Coronary artery (tissue), 2 donors: ENCODE data around the gene EHD4.

Source experiments
- DNase-seq: peaks from one replicate; pipeline ENCODE4 v3.0.0-alpha.2; 2017; ENCODE audit warnings: low spot score
- H3K27ac ChIP-seq, 2 donors: fragments of 200-600 bp; sonication (generic); one replicate each; pipeline ENCODE4 v1.5.1; 2016 to 2019
- H3K4me3 ChIP-seq: fragments of 200-600 bp; sonication (generic); 2 replicates; pipeline ENCODE4 v1.5.1; 2016; ENCODE audit warnings: mild to moderate bottlenecking, moderate library complexity
- TF ChIP-seq, protein P1 (sequence below): fragments of 200-600 bp; sonication (generic); IDR thresholded peaks from one replicate; pipeline ENCODE4 v1.5.1; 2019; ENCODE audit warnings: antibody characterized with exemption

Gene EHD4

DNA sequence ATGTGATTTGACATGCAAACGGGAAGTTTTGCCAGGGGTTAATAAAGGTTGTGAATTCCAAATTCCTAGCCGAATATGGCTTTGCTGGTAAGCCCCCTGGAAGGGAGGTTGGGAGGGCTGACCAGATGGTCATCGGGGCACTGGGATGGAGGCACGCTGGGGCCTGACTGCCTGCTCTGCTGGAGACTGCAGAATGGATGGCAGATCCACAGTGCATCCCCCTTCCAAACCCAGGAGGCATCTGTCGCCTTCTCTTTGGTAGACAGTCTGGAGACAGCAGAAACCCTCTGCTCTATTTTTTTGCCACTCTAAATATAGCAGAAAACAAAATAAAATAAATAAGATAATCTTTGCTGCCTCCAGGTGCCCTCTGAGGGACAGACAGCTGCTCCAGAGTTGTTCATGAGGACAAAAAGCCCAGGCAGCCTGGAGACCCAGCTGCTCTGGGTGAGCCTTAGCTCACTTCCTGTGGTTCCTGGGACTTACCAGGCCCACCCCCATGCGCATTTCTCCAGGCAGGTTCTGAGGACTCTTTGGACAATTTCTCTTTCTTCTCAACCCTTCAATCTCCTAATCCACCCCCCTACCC lies 72.4 kb downstream of the EHD4 start:
- H3K27ac ChIP-seq, result no peak overlapping the region
- TF ChIP-seq, protein P1, sequence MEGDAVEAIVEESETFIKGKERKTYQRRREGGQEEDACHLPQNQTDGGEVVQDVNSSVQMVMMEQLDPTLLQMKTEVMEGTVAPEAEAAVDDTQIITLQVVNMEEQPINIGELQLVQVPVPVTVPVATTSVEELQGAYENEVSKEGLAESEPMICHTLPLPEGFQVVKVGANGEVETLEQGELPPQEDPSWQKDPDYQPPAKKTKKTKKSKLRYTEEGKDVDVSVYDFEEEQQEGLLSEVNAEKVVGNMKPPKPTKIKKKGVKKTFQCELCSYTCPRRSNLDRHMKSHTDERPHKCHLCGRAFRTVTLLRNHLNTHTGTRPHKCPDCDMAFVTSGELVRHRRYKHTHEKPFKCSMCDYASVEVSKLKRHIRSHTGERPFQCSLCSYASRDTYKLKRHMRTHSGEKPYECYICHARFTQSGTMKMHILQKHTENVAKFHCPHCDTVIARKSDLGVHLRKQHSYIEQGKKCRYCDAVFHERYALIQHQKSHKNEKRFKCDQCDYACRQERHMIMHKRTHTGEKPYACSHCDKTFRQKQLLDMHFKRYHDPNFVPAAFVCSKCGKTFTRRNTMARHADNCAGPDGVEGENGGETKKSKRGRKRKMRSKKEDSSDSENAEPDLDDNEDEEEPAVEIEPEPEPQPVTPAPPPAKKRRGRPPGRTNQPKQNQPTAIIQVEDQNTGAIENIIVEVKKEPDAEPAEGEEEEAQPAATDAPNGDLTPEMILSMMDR, result no peak
- H3K4me3 ChIP-seq, result no peak overlapping the region
- DNase-seq, result no peak

DNA sequence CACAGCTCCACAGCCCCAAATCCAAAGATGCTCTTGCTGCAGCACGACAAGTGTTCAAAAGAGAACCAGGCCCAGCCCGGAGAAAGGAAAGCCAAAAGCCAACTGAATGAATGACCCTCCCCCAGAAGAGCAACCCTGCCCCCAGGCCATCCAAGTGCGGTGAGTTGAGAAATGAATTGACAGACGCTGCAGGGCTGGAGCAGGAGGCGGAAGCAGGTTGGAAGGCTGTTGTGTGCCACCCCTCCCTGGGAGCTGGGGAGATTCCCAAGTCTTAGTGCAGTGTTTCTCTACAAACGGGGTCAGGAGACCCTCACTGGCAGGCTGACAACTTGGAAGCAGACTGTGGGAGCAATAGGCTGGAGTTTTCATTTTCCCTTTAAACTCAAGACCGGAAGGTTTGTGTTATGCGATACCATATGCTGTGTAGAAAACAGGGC lies 75.0 kb downstream of the EHD4 start:
- no peak overlapping the region for H3K27ac ChIP-seq
- TF ChIP-seq, protein P1, result no peak
- no peak overlapping the region for H3K4me3 ChIP-seq
- no peak for DNase-seq

DNA sequence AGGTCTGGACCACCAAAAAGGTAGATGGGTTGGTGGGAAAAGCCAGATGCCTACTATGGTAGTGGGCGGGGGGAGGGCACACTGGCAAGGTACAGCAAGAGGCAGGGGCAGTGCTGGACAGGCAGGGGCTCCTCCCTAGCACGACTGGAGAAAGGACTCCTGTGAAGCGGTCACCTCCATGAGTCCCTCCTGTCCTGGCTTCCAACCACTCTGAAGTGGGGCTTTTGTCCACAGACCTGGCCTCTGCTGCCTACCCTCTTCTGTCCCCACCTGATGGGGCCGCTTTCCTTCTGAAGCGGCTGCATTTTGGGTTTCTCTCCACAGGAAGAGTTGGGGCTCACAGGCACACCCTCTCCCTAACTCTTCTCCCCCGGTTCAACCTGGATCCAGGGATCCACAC lies 75.8 kb downstream of the EHD4 start:
- H3K27ac ChIP-seq, result no peak overlapping the region
- TF ChIP-seq, protein P1, result no peak
- DNase-seq, result no peak

DNA sequence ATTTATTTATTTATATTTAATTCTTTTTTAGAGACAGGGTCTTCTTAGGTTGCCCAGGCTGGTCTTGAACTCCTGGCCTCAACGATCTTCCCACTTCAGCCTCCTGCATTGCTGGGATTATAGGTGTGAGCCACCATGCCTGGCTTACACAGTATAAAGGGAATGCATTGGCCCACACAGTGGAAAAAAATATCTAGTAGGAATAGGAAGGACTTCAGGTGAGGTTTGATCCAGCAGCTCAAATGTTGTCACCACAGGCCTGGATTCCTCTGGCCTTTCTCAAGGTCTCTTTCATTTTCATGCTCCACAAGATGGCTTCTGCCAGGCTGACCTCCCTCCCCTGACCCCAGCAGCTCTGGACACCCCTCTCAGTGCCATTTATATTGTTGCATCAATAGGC lies 76.4 kb downstream of the EHD4 start:
- DNase-seq, result no peak
- Histone ChIP-seq H3K27ac (no peak overlapping the region), H3K4me3 (no peak overlapping the region)
- TF ChIP-seq, protein P1, result no peak

More for the DNA sequence above, 75.8 kb downstream of the EHD4 start:
- H3K4me3 ChIP-seq, result no peak overlapping the region

DNA sequence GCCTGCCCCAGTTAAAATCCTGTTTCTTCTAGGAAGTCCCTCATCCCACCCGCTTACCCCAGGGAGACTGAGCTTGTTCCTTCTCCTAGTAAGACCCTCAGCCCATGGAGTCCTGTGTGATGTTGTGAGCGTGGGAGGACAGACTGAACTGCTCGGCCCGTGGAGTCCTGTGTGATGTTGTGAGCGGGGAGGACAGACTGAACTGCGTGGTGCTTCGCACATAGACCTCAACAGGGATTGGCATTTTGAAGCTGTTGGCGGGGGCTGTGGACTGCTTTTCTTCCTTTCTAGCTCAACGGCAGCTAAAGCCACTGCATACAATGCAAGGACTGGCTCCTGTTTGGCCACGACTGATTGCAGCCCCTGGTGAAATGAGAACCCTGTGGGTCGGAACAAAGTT lies 76.9 kb downstream of the EHD4 start:
- H3K4me3 ChIP-seq, result no peak overlapping the region
- peak overlapping the region in 1 of 2 donors; percentile 78 for H3K27ac ChIP-seq
- TF ChIP-seq, protein P1, result no peak
- no peak for DNase-seq

DNA sequence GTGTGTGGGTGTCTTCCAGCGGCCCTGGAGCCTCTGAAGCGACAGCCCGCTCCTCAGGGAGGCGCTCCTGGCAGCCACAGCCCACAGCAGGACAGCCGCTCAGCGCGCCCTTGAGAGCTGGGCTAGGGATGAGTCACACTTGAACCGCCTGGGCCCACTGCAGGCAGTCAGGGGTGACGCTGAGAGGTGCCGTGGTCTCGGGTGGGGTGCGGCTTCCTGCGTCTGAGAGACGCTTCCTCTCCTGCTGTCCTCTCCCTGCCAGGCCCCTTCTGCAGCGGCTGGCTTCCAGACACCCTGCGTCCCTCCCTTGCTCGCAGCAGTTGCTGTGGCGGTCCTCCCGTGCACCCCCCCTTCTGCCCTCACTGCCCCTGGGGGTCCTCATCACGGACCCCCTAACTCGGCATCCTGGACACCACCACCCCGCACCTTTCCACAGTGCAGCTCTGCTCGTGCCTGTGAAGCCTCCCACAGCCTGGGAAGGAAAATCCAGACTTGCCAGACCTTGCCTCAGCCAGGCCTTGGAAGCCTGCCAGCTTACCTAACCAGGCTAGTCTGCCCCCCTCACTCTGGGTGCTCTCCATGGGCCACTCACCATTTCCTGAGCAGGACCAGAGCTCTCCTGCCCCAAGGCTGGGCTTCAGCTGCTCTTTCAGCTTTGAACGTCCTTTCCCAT lies 77.4 kb downstream of the EHD4 start:
- TF ChIP-seq, protein P1, result no peak
- Histone ChIP-seq H3K27ac (peak overlapping the region; percentile 26 to 78), H3K4me3 (peak overlapping the region; percentile 59)
- peak; percentile 87 for DNase-seq

DNA sequence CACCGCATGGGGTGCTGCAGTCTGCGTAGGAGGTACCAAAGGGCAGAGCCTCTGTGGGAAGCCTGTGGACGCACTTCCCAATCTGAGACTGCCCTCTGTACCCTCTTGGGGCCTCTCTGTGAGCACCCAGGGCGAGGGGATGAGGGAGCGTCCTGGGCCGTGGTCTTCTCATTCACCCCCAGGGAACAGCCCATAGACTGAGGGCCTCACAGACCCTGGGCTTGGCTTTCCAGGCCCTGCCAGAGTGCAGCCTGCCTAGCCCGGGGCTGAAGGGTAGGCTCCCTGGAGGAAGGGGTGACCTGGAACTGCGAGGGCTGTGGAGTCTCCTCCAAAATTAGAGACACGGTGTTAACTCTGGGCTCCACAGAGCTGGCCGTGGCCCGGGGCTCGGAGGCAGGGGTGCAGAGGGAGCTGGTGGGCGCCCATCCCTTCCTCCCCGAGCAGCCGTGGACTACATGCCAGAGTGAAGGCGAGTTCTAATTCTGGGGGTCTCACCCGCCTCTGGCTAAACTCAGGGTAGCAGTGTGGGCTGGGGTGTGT lies 78.0 kb downstream of the EHD4 start:
- TF ChIP-seq, protein P1, result no peak
- Histone ChIP-seq H3K27ac (peak overlapping the region; percentile 26 to 78), H3K4me3 (peak overlapping the region; percentile 59)
- no peak for DNase-seq
